Measurements from ENCODE around the gene GLRA3. TPM values are rescaled to one million over a fixed set of nuclear protein-coding genes. Genes with fewer than 3 reads are reported as not detected.

GLRA3 gene
- total RNA-seq, 1 donor from 2014 or later, result not detected

DNA sequence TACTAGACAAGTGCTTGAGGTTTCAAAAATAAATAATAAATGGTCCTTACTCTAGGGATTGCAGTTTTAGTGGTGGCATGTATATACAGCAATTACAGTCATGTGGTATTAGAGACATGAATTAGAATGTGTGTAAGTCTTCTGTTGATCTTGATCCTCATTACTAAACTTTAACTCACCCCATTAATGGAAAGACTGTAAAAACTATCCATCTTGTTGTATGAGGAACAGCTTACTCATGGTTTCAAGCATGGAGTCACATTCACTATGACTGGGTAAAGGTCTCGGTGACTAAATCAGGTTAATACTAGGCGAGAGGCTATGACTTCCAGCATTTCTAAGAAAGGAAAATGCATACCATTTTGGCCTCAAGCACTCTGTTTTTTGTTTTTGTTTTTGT lies 199.8 kb downstream of the GLRA3 start:
- Histone ChIP-seq H3K4me1 (no peaks in the 10 kb centered on the region), H3K9me3 (no peaks in the 10 kb centered on the region), H3K27me3 (no peaks in the 10 kb centered on the region), H3K4me3 (no peak overlapping the region), H3K27ac (no peak overlapping the region), H3K36me3 (no peaks in the 10 kb centered on the region)
- DNase-seq (ENCODE audit: extremely low spot score in 2 of 2), result no peak
- intact Hi-C loops (cut with DNase I), result no loop called here
- TF ChIP-seq, protein P1, sequence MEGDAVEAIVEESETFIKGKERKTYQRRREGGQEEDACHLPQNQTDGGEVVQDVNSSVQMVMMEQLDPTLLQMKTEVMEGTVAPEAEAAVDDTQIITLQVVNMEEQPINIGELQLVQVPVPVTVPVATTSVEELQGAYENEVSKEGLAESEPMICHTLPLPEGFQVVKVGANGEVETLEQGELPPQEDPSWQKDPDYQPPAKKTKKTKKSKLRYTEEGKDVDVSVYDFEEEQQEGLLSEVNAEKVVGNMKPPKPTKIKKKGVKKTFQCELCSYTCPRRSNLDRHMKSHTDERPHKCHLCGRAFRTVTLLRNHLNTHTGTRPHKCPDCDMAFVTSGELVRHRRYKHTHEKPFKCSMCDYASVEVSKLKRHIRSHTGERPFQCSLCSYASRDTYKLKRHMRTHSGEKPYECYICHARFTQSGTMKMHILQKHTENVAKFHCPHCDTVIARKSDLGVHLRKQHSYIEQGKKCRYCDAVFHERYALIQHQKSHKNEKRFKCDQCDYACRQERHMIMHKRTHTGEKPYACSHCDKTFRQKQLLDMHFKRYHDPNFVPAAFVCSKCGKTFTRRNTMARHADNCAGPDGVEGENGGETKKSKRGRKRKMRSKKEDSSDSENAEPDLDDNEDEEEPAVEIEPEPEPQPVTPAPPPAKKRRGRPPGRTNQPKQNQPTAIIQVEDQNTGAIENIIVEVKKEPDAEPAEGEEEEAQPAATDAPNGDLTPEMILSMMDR (IDR thresholded peaks at IDR 0.05), result no peak
- TF ChIP-seq POLR2A (IDR thresholded peaks at IDR 0.05), result no peak
- no peak for TF ChIP-seq POLR2AphosphoS5 (IDR thresholded peaks at IDR 0.05; ENCODE audit: insufficient read depth in 1 of 2, low read depth in 1 of 2)

DNA sequence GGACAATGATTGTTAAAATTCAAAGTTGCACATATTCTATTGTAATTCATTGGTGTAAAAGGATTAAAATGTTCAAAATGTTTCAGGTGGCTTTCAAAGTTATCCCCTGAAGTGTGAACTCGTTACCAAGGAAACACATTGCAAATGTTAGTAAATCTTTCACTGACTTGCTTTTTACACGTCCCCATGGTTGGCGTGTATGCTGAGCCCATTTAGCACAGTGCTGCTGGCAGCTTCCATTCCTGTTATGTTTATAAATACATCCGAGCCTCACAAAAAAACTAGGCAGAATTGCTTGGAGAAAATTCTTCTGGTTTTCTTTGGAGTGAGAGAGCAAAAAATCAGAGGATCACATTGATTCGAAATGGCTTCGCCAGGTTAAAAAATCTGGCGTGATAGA lies 200.9 kb downstream of the GLRA3 start:
- TF ChIP-seq POLR2A (IDR thresholded peaks at IDR 0.05), result no peak
- no peak for TF ChIP-seq POLR2AphosphoS5 (IDR thresholded peaks at IDR 0.05; ENCODE audit: insufficient read depth in 1 of 2, low read depth in 1 of 2)
- TF ChIP-seq, protein P1 (IDR thresholded peaks at IDR 0.05), result no peak
- H3K4me3 ChIP-seq, result no peak overlapping the region

DNA sequence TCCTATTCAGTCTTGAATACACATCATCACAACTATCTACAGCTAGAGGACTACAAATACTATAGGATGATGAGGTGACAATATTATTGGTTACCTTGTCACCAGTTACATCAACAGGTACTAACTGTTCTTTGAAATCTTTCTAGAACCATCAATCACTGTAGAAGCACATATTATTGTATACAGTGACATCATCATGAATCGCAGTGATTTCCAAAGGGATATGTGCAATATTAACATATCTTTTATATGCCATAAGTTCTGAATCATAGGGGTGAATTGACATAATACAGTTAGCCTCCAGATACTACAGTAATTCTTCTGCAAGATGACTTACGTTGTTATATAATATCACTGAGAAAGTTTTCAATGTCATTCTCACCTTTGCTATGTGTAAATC lies 201.6 kb downstream of the GLRA3 start:
- TF ChIP-seq POLR2AphosphoS5 (IDR thresholded peaks at IDR 0.05; ENCODE audit: insufficient read depth in 1 of 2, low read depth in 1 of 2), result no peak
- TF ChIP-seq, protein P1 (IDR thresholded peaks at IDR 0.05), result no peak
- DNase-seq (ENCODE audit: extremely low spot score in 2 of 2), result no peak
- intact Hi-C loops (cut with DNase I), result no loop called here

More for the DNA sequence above, 200.9 kb downstream of the GLRA3 start:
- no peaks in the 10 kb centered on the region for H3K9me3 ChIP-seq
- H3K27ac ChIP-seq, result no peak overlapping the region
- no peak for DNase-seq (ENCODE audit: extremely low spot score in 2 of 2)
- H3K4me1 ChIP-seq, result no peaks in the 10 kb centered on the region
- no peaks in the 10 kb centered on the region for H3K27me3 ChIP-seq
- intact Hi-C loops (cut with DNase I), result no loop called here
- no peaks in the 10 kb centered on the region for H3K36me3 ChIP-seq

DNA sequence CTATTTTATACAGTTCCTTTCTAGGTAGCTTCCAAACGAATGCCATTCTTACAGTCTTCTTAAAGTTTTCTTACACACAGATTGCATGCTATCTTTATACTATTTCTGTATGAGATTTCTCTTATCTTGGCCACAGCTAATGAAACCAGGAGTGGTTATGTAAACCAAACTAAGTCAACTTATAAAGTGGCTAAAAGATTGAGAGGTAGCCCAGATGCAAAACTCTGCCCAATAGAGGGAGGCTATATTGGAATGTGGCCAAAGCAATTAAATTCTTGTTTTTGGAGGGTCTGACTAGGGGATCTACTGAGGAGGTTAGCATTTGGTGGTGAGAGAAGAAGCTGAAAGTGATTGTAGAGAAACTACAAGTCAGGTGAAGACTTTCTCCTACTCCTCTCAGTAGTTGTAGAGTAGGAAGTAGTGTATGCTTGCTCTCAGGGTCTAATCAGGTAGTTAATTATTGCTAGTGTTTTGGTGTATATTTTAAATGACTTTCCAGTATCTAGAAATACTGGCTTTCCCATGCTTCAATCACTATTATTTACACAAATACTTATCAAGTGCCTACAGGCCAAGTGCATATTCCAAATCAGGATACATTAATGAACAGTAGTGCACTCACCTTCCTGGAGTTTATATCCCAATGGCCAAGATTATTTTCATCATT lies 202.6 kb downstream of the GLRA3 start:
- DNase-seq (ENCODE audit: extremely low spot score in 2 of 2), result no peak
- H3K4me3 ChIP-seq, result no peak overlapping the region
- intact Hi-C loops (cut with DNase I), result no loop called here
- TF ChIP-seq, protein P1 (IDR thresholded peaks at IDR 0.05), result no peak
- TF ChIP-seq POLR2A (IDR thresholded peaks at IDR 0.05) (no peak), POLR2AphosphoS5 (IDR thresholded peaks at IDR 0.05; ENCODE audit: insufficient read depth in 1 of 2, low read depth in 1 of 2) (no peak)
- H3K9me3 ChIP-seq, result no peaks in the 10 kb centered on the region
- H3K36me3 ChIP-seq, result no peaks in the 10 kb centered on the region
- H3K27me3 ChIP-seq, result no peaks in the 10 kb centered on the region
- no peaks in the 10 kb centered on the region for H3K4me1 ChIP-seq
- H3K27ac ChIP-seq, result no peak overlapping the region

More for the DNA sequence above, 201.6 kb downstream of the GLRA3 start:
- no peaks in the 10 kb centered on the region for H3K9me3 ChIP-seq
- H3K4me1 ChIP-seq, result no peaks in the 10 kb centered on the region
- no peaks in the 10 kb centered on the region for H3K36me3 ChIP-seq
- H3K4me3 ChIP-seq, result no peak overlapping the region
- H3K27me3 ChIP-seq, result no peaks in the 10 kb centered on the region
- no peak overlapping the region for H3K27ac ChIP-seq

DNA sequence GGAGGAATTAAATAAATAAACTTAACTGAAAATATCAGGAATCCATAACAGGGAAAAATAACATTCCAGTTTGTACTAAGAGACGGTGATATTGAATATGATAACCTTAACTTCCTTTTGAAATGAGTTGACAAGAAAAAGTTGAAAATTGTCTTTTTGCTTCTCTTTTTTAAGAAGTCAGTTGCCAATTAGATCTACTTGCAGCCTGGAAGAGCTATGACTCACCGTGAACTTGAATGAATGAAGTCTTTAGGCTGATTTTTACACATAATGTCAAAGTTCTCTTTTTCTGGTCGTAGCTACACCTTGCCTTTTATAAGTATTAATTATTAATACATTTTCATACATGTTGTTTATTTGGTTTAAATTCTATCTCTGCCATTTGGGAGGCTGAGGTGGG lies 212.4 kb downstream of the GLRA3 start:
- DNase-seq (ENCODE audit: extremely low spot score in 2 of 2), result no peak

More for the DNA sequence above, 212.4 kb downstream of the GLRA3 start:
- H3K9me3 ChIP-seq, result no peaks in the 10 kb centered on the region
- H3K4me3 ChIP-seq, result no peak overlapping the region
- no peak for TF ChIP-seq POLR2A (IDR thresholded peaks at IDR 0.05)
- TF ChIP-seq, protein P1 (IDR thresholded peaks at IDR 0.05), result no peak
- TF ChIP-seq POLR2AphosphoS5 (IDR thresholded peaks at IDR 0.05; ENCODE audit: insufficient read depth in 1 of 2, low read depth in 1 of 2), result no peak
- no peaks in the 10 kb centered on the region for H3K36me3 ChIP-seq
- intact Hi-C loops (cut with DNase I), result no loop called here
- no peaks in the 10 kb centered on the region for H3K27me3 ChIP-seq
- H3K27ac ChIP-seq, result no peak overlapping the region
- H3K4me1 ChIP-seq, result no peaks in the 10 kb centered on the region

Measured in vagina (tissue), 2 donors.